HK-2 (cell line): ENCODE measurements around the gene C12orf57.

Source experiments
- DNase-seq: peaks from one replicate; pipeline ENCODE4 v3.0.0-alpha.2; 2018; ENCODE audit not compliant: unreplicated experiment

The C12orf57 gene

DNA sequence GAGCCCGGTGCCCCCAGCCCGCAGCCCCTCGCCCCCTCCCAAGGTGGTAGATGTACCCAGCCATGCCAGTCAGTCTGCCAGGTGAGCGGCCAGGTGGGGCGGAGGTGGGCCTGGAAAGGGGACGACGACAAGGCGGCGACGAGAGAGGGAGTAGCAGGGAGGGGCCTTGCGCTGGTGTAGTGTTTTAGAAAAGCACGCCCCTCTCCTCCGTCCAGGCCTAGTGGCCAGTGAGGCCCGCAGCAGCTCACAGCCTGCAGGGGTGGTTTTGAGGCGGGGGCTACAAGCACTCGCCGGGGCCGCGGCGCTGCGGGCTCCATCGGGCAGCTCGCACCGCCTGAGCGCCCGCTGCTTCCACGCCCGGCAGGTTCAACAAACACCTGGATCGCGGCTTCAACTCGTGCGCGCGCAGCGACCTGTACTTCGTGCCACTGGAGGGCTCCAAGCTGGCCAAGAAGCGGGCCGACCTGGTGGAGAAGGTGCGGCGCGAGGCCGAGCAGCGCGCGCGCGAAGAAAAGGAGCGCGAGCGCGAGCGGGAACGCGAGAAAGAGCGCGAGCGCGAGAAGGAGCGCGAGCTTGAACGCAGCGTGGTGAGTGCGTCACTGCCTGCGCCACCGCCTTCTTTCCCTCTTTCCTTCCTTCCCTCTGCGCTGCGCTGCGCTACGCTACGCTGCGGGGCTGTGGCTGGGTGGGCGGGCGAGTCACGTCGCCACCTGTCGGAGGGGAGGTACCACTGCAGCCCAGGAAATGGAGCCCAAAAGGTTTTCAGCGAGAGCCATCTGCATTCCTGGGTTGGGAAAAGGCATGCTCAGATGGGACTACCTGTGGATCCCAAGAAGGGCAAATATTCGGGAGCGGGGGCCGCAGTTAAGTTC is 6.1 kb upstream of the C12orf57 start:
- DNase-seq, result peak; percentile 44

- no peak for DNase-seq
Measured at GRCh38 chr12:6938353-6939190, 5.2 kb upstream of the C12orf57 start.

- no peak for DNase-seq
Measured at GRCh38 chr12:6939191-6939540, 4.7 kb upstream of the C12orf57 start.

DNA sequence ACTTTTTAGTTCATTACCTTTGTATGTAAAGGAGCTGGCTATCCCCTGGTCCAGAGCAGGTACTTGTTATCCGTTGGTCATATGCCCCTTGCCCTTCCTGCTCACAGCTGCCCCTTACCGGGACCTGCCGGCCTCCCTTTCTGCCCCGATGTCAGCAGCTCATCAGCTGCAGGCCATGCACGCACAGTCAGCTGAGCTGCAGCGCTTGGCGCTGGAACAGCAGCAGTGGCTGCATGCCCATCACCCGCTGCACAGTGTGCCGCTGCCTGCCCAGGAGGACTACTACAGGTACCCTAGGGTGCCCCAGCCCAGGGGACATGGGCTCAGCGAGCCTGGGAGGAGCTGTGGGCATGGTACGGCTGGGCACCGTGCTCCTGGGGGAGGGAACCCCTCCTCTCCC is 2.6 kb upstream of the C12orf57 start:
- DNase-seq, result no peak

DNA sequence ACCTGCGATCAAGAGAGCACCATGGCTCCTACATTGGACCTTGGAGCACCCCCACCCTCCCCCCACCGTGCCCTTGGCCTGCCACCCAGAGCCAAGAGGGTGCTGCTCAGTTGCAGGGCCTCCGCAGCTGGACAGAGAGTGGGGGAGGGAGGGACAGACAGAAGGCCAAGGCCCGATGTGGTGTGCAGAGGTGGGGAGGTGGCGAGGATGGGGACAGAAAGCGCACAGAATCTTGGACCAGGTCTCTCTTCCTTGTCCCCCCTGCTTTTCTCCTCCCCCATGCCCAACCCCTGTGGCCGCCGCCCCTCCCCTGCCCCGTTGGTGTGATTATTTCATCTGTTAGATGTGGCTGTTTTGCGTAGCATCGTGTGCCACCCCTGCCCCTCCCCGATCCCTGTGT is 2.0 kb upstream of the C12orf57 start:
- no peak for DNase-seq

GRCh38 chr12:6942331-6942665 is 1.5 kb upstream of the C12orf57 start:
- DNase-seq, result peak; percentile 77

DNA sequence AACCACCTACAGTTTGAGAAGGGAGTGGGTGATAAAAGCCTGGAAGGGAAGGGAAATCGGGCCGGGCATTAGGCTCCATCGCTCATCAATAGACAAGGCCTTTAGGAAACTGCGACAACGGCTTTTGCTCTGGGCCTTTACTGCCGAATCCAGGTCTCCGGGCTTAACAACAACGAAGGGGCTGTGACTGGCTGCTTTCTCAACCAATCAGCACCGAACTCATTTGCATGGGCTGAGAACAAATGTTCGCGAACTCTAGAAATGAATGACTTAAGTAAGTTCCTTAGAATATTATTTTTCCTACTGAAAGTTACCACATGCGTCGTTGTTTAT is 467 bp upstream of the C12orf57 start:
- DNase-seq, result peak; percentile 75

- peak; percentile 92 for DNase-seq
Measured at GRCh38 chr12:6944381-6945186, 762 bp downstream of the C12orf57 start.

DNA sequence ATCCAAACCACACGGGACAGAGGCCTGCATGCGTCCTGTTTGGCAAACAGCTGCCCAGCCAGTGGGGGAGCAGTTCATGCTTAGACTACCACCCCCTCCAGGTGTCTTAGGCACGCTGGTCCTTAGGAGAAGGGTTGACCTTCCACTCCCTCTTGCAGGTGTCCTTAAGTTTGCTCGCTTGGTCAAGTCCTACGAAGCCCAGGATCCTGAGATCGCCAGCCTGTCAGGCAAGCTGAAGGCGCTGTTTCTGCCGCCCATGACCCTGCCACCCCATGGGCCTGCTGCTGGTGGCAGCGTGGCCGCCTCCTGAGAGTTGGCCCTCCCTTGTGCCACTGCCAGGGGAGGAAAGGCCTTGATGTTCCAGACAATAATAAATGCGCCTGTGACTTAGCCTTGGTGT is 1.8 kb downstream of the C12orf57 start:
- DNase-seq, result no peak

DNA sequence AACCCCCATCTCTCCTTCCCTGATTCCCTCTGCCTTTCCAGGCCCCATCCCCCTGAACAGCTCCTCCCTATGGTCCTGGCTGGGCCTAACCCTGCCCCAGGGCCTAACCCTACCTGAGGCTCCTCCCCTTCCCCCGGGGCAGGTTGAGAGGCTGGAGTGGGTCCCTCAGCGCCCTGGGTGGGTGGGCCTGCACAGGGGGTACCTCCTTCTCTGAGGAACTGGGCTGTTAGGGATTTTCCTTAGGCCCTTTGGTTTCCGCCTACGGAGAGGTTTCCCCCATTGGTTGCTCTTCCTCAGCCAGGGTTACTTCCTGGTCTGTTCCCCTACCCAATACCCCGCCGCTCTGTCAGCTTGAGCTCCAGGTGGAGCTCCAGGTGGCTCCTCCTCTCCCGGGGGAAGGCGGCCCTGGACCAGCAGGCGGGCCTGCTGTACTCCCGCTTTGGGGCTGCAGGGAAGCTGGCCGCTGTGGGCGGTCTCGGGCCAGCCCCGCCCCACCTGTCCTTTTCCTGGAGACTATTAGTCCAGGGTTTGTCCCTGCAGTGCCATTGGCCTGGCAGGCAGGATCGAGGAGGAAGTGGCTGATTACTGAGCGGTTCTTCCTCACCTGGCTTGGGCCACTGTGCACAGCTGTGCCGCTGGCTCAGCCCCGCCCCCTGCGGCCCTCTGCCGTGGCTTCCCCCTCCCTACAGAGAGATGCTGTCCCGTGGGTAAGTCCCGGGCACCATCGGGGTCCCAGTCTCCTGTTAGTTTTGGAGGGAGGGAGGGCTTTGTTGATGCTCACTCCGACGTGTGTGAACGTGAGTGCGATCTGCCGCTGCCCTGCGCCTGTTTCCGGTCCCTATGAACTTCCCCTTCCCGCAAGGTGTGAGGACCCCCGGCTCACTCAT is 2.5 kb downstream of the C12orf57 start:
- DNase-seq, result peak; percentile 97

GRCh38 chr12:6946920-6947374 is 3.1 kb downstream of the C12orf57 start:
- DNase-seq, result no peak

DNA sequence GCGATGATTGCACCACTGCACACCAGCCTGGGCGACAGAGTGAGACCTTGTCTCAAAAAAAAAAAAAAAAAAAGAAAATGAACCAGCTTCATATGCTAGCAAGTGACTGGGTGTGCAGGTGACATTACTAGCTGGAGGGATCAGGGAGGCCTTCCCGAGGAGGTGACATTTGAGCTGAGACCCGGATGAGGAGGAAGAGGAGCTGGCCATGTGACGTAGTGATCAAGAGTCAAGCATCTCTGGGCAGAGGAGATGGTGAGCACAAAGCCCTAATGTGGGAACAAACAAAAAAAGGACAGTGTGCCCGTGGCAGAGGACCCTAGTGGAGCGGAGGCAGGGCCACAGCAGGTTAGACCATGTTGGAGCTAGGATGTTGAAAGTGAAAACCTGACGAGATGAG is 3.8 kb downstream of the C12orf57 start:
- DNase-seq, result no peak

DNA sequence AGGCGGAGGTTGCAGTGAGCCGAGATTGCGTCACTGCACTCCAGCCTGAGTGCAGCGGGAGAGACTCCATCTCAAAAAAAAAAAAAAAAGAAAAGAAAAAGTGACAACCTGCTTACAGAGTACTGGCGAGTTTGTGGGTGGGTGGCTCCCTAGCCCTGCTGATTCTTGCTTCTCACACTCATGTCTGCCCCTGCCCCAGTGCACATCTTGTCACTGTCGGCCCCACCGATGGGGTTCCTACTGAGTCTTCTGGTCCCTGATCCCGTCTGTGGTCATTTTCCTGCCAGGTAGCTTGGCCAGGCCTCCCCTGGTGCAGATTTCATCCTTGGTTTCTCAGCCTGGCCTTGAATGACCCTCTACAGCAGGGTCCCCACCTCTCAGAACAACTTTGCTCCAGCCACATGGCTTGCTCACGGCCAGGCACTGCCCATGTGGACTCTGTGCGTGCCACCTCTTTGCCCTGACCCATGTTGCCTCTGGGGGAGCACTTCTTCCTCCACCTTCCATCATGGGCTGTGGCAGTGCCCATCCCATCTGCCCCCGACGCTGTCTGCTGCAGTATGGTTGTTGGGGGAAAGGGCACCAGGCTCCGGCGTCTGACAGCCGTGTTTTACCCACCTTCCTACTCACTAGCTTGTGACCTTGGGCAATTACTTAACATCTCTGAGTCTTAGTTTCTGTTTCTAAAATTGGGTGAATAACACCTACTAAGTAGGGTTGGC is 5.2 kb downstream of the C12orf57 start:
- DNase-seq, result no peak

- no peak for DNase-seq
Measured at GRCh38 chr12:6950401-6950801, 6.6 kb downstream of the C12orf57 start.

DNA sequence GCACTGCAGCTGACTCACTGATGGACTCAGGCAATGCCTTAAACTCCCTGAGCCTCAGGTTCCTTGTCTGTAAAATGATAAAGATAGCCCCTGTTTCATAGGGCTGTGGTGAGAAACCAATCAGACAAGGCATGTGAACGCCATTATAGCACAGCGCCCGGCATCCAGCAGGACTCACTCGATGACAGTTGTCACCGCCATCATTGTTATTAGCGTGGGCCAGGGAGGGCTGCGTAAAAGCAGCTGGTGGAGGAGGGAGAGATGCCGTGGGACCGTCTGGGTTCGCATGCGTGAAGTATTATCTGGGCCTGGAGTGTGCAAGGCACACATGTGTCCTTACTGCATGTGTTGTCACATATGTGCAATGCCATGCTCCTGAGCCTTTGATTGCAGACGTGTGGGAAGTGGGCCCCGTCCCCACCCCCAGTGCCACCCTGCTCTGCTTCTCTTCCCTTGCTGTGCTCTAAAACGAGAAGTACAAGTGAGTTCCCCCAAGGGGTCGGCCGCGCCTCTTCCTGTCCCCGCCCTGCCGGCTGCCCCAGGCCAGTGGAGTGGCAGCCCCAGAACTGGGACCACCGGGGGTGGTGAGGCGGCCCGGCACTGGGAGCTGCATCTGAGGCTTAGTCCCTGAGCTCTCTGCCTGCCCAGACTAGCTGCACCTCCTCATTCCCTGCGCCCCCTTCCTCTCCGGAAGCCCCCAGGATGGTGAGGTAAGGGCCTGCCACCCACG is 7.2 kb downstream of the C12orf57 start, which contains the start of gene PTPN6:
TSS of gene PTPN6 (plus strand) at position 546 of the 730 bp plus-strand sequence. CDS start at position 703, 157 bp downstream.
- no peak for DNase-seq

DNA sequence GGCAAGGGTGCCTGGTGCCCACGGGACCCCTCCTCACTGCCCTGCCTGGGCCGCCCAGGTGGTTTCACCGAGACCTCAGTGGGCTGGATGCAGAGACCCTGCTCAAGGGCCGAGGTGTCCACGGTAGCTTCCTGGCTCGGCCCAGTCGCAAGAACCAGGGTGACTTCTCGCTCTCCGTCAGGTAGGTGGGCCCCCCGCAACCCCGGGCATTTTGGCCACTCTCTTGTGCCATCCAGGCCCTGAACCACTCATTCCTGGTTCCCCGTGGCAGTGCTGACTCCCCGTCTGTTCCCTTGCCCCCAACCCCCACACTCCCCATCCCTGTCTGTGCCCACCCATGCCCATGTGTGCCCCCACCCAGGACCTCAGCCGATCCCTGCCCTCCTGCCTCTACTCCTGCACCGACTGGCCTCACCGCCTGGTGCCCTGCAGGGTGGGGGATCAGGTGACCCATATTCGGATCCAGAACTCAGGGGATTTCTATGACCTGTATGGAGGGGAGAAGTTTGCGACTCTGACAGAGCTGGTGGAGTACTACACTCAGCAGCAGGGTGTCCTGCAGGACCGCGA is 7.8 kb downstream of the C12orf57 start:
- DNase-seq, result no peak

- no peak for DNase-seq
Measured at GRCh38 chr12:6952121-6952862, 8.5 kb downstream of the C12orf57 start.

DNA sequence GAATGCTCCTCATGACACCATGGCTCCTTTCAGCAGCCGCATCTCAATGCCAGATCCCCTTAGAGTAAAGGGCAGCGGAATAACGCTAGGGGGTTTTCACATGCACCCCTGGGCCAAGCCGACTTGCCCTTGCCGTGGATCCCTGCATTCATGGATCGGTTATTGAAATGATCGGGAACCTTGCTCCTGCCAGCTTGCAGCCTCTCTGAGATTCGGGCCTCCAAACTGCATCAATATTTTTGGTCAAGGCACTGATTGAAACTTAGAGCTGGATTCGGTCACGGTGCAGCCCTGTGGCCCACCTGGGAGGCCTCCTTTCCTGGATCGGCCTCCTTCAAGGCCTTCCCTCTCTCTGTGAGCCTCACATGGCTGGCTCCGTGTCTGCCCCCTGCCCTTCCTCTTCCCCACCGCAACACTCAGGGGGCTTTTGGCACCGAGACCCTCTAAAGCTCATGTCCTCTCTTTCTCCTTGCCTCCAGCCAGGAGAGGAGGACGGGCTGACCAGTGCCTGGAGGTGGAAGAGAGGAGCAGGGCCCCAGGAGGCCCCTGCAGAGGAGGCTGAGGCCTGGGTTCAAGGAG is 9.1 kb downstream of the C12orf57 start:
- DNase-seq, result no peak
